K562 (cell line): ENCODE measurements around the gene FAM184B. TPM values are rescaled to one million over a fixed set of nuclear protein-coding genes. Genes with fewer than 3 reads are reported as not detected.

ENCODE experiments used
- ATAC-seq: fragments of 200-7000 bp; cut with Tn5 transposase; 3 replicates; pipeline ENCODE4 v1.9.1; 2020; ENCODE audit warnings: moderate library complexity
- BruUV-seq: library from RNA; stranded (reverse); fragments of 400-500 nt; replicated peaks from 2 replicates; lab custom pipeline; 2021; lab: Mats Ljungman, UMichigan
- CTCF ChIA-PET: fragments of 300-600 bp; formaldehyde crosslinking; extraction: SDS; loops from one replicate; lab custom pipeline; 2021; ENCODE audit warnings: low intra/inter-chr PET ratio; lab: Yijun Ruan, JAX
- POLR2A ChIA-PET: fragments of 300-600, 350-650 bp; sonication (Branson Sonifier 250); formaldehyde crosslinking; extraction: SDS; loops from one replicate; lab custom pipeline; 2021; ENCODE audit warnings: antibody characterized with exemption, inconsistent platforms; lab: Yijun Ruan, JAX
- DNase-seq, 4 experiments: peaks; one replicate each; pipeline versions ENCODE4 v3.0.0 to v3.0.0-alpha.2; 2011 to 2018; ENCODE audit warnings: low spot score in 3 of 4, mixed read lengths in 3 of 4; ENCODE audit errors: extremely low read depth in 1 of 4
- FAIRE-seq: peaks from 2 replicates; lab custom pipeline; 2011; peaks lifted over from hg19 to GRCh38; lab: Jason Lieb, UNC
- H2AFZ ChIP-seq: 2 replicates; pipeline ENCODE4 v1.6.0; 2011; ENCODE audit warnings: low read depth, low read length, control low read depth, inconsistent platforms
- H3K27ac ChIP-seq: fragments of 200-600 bp; 3 replicates; pipeline ENCODE4 v1.8.0; 2011; ENCODE audit warnings: low read depth, mild to moderate bottlenecking, control low read depth, inconsistent platforms, low read length, moderate library complexity, mixed read lengths; ENCODE audit errors: extremely low read depth
- H3K27me3 ChIP-seq, 2 experiments: fragments of 300-600 bp in 1 of 2; 2 replicates in 1 of 2; 3 replicates in 1 of 2; pipeline versions ENCODE4 v1.6.0 to v1.8.0; 2011; ENCODE audit warnings: inconsistent platforms in 2 of 2, low read length in 2 of 2, mild to moderate bottlenecking in 1 of 2, mixed read lengths in 1 of 2, moderate library complexity in 1 of 2; ENCODE audit not compliant: control insufficient read depth in 2 of 2, insufficient read depth in 2 of 2
- H3K36me3 ChIP-seq: fragments of 300-600 bp; 3 replicates; pipeline ENCODE4 v1.8.0; 2011; ENCODE audit warnings: mild to moderate bottlenecking, low read length, inconsistent platforms; ENCODE audit not compliant: control insufficient read depth, insufficient read depth
- H3K4me1 ChIP-seq, 2 experiments: fragments of 200-600 bp in 1 of 2; replicated peaks in 1 of 2; 2 replicates in 1 of 2; 3 replicates in 1 of 2; pipeline versions ENCODE4 v1.5.1 to v1.8.0; 2011; ENCODE audit warnings: inconsistent platforms in 2 of 2, low read length in 2 of 2, mild to moderate bottlenecking in 1 of 2, mixed read lengths in 1 of 2, moderate library complexity in 1 of 2; ENCODE audit not compliant: control insufficient read depth in 2 of 2, insufficient read depth in 2 of 2
- H3K4me2 ChIP-seq: 2 replicates; pipeline ENCODE4 v1.6.1; 2011; ENCODE audit warnings: low read length, control low read depth, inconsistent platforms, mixed read lengths; ENCODE audit not compliant: insufficient read depth
- H3K4me3 ChIP-seq: fragments of 200-600 bp; sonication (generic), shearing (Covaris generic); 2 replicates; pipeline ENCODE4 v1.5.1; 2016; ENCODE audit warnings: control low read depth, inconsistent platforms
- H3K79me2 ChIP-seq: fragments of 200-600 bp; 3 replicates; pipeline ENCODE4 v1.8.0; 2011; ENCODE audit warnings: low read length, inconsistent platforms; ENCODE audit not compliant: control insufficient read depth, insufficient read depth
- H3K9ac ChIP-seq, 2 experiments: 2 replicates each; pipeline versions ENCODE4 v1.6.0 to v1.6.1; 2011; ENCODE audit warnings: low read depth in 2 of 2, low read length in 2 of 2, control low read depth in 1 of 2, inconsistent platforms in 1 of 2, mild to moderate bottlenecking in 1 of 2, mixed read lengths in 1 of 2; ENCODE audit not compliant: insufficient read depth in 1 of 2
- H3K9me1 ChIP-seq: one replicate; pipeline ENCODE4 v1.6.0; 2011; ENCODE audit warnings: inconsistent platforms, mild to moderate bottlenecking, low read length, moderate library complexity; ENCODE audit not compliant: control insufficient read depth, insufficient read depth
- H3K9me3 ChIP-seq: replicated peaks from 2 replicates; pipeline ENCODE4 v1.5.1; 2011; ENCODE audit warnings: low read depth, low read length, inconsistent platforms; ENCODE audit not compliant: control insufficient read depth, insufficient read depth
- H4K20me1 ChIP-seq: replicated peaks from 2 replicates; pipeline ENCODE4 v1.6.1; 2011; ENCODE audit warnings: low read length, inconsistent platforms, mixed read lengths; ENCODE audit not compliant: control insufficient read depth, insufficient read depth
- GATA2 ChIP-seq: sonication (generic); formaldehyde crosslinking; IDR thresholded peaks from 2 replicates; pipeline ENCODE4 v1.4.0; 2020; ENCODE audit warnings: mild to moderate bottlenecking, missing genetic modification reagents
- HDAC8 ChIP-seq: fragments of 450-650 bp; IDR thresholded peaks from 2 replicates; pipeline ENCODE4 v1.6.1; 2016; ENCODE audit warnings: mild to moderate bottlenecking, missing genetic modification characterization, moderate library complexity, missing compliant biosample characterization
- MAFF ChIP-seq: IDR thresholded peaks from 2 replicates; pipeline ENCODE4 v1.6.1; 2012; ENCODE audit warnings: low read length, improper control_type of control experiment
- NFATC3 ChIP-seq: fragments of 450-650 bp; IDR thresholded peaks from 2 replicates; pipeline ENCODE4 v1.6.1; 2017; ENCODE audit warnings: mild to moderate bottlenecking
- NFYB ChIP-seq: IDR thresholded peaks from 2 replicates; pipeline ENCODE4 v1.6.1; 2011; ENCODE audit warnings: mild to moderate bottlenecking, moderate library complexity; ENCODE audit not compliant: insufficient read length; ENCODE audit errors: extremely low read depth
- NR2C2 ChIP-seq, 2 experiments: fragments of 200-800 bp in 1 of 2; sonication (Bioruptor generic) in 1 of 2; sonication (generic) in 1 of 2; formaldehyde crosslinking in 1 of 2; IDR thresholded peaks; 2 replicates each; pipeline versions ENCODE4 v1.6.1 to v1.8.0; 2016 to 2022; ENCODE audit warnings: mild to moderate bottlenecking in 1 of 2, missing compliant biosample characterization in 1 of 2, missing genetic modification characterization in 1 of 2, missing genetic modification reagents in 1 of 2
- NUFIP1 ChIP-seq: fragments of 450-650 bp; IDR thresholded peaks from 2 replicates; pipeline ENCODE4 v1.6.1; 2018; ENCODE audit not compliant: partially characterized antibody
- PML ChIP-seq: IDR thresholded peaks from 2 replicates; pipeline ENCODE4 v1.6.1; 2012; ENCODE audit warnings: low read length, inconsistent platforms
- POLR3A ChIP-seq: IDR thresholded peaks from 2 replicates; pipeline ENCODE4 v1.6.1; 2011; ENCODE audit warnings: borderline replicate concordance, mild to moderate bottlenecking, moderate library complexity; ENCODE audit not compliant: insufficient read length, insufficient read depth; ENCODE audit errors: extremely low read depth
- RCOR1 ChIP-seq, 2 experiments: IDR thresholded peaks; 2 replicates each; pipeline ENCODE4 v1.6.1; 2012; ENCODE audit warnings: low read depth in 2 of 2, low read length in 2 of 2, borderline replicate concordance in 1 of 2, improper control_type of control experiment in 1 of 2
- SRSF1 ChIP-seq: fragments of 200-400 bp; formaldehyde crosslinking; IDR thresholded peaks from 2 replicates; pipeline ENCODE4 v1.6.1; 2017; ENCODE audit warnings: mild to moderate bottlenecking, low read depth, low read length, moderate library complexity
- TAL1 ChIP-seq: fragments of 450-650 bp; IDR thresholded peaks from 2 replicates; pipeline ENCODE4 v1.6.1; 2016; ENCODE audit warnings: mild to moderate bottlenecking
- TRIM24 ChIP-seq, 2 experiments: fragments of 450-650 bp; IDR thresholded peaks; 2 replicates each; pipeline ENCODE4 v1.6.1; 2016
- ZBTB5 ChIP-seq: fragments of 450-650 bp; IDR thresholded peaks from 2 replicates; pipeline ENCODE4 v1.6.1; 2017; ENCODE audit warnings: antibody characterized with exemption
- ZNF165 ChIP-seq: fragments of 250-450 bp; sonication (Bioruptor Pico); IDR thresholded peaks from 2 replicates; pipeline ENCODE4 v1.4.0; 2020; ENCODE audit warnings: borderline replicate concordance
- ZNF23 ChIP-seq: fragments of 250-450 bp; sonication (Bioruptor Pico); IDR thresholded peaks from 2 replicates; pipeline ENCODE4 v1.4.0; 2020; ENCODE audit warnings: mild to moderate bottlenecking
- ZNF584 ChIP-seq: fragments of 200-800 bp; sonication (Bioruptor generic); IDR thresholded peaks from 2 replicates; pipeline ENCODE4 v1.6.1; 2016; ENCODE audit warnings: low read depth, mild to moderate bottlenecking, missing genetic modification characterization, missing compliant biosample characterization
- ZNF778 ChIP-seq: fragments of 450-650 bp; formaldehyde crosslinking; IDR thresholded peaks from 2 replicates; pipeline ENCODE4 v1.4.0; 2020; ENCODE audit warnings: mild to moderate bottlenecking, moderate library complexity
- WGBS: fragments of 100-300 bp; shearing (Covaris generic); methylation state at CpG from one replicate; pipeline ENCODE4 v1.1.6; 2016; ENCODE audit warnings: low coverage, mixed read lengths; ENCODE audit not compliant: insufficient coverage; ENCODE audit errors: missing lambda C conversion rate; 5-methylcytosine and 5-hydroxymethylcytosine counted together
- in situ Hi-C: fragments of 300-500 bp; cut with MboI; formaldehyde crosslinking; loops from 4 replicates; pipeline ENCODE4 v1.15.0; 2018; ENCODE audit warnings: inconsistent platforms, mixed read lengths
- intact Hi-C: fragments of 100-400 bp; cut with micrococcal nuclease; formaldehyde crosslinking; loops from 2 replicates; pipeline ENCODE4 v1.14.2; 2022
- polyA plus RNA-seq, 8 experiments: library from polyadenylated mRNA; depleted of rRNA in 4 of 8; stranded (reverse) in 5 of 8; unstranded in 3 of 8; fragments of >200 nt; fragmentation: Nextera tagmentation in 2 of 8; fragmentation: Illumina TruSeq in 1 of 8; extraction: Ambion mirVana in 2 of 8; extraction: Trizol in 1 of 8; gene quantifications; 2 replicates each; pipeline versions ENCODE4 v1.2.1 to v1.2.3, GENCODE V29; 2011 to 2014; ENCODE audit warnings: inconsistent platforms in 1 of 8, missing spikeins in 1 of 8
- total RNA-seq, 7 experiments: library from RNA; depleted of rRNA in 6 of 7; stranded (reverse); fragments of >200 nt in 6 of 7; fragmentation: Illumina TruSeq in 2 of 7; extraction: Trizol in 2 of 7; gene quantifications; 2 replicates each; pipeline versions ENCODE4 v1.2.1 to v1.2.3, GENCODE V29; 2011 to 2021; ENCODE audit warnings: low replicate concordance in 1 of 7

FAM184B gene
- total and polyA plus RNA-seq, 9 of the 15 experiments (the other 6 are each of a cell fraction or from before 2014, with no cell fraction given): not detected

GRCh38 chr4:17665852-17666251 lies 115.6 kb downstream of the FAM184B start:
- H3K4me3 ChIP-seq: no peak overlapping the region
- H2AFZ ChIP-seq: no peak overlapping the region
- BruUV-seq: no TSS peak
- intact Hi-C loops (no loop called here), in situ Hi-C loops (loop anchor here (25.0 kb wide), 1 partner anchor 921 kb away; no protein-coding TSS in a partner anchor)
- H3K4me2 ChIP-seq: no peak overlapping the region
- H3K79me2 ChIP-seq: no peaks in the 10 kb centered on the region
- no peaks in the 10 kb centered on the region for H3K9me1 ChIP-seq
- peaks cover 0 to 23% of the 10 kb centered on the region in 2 experiments; a peak in 3 of 5 replicates for H3K4me1 ChIP-seq
- 10% methylated on average over 3 of the region's 3 CpGs for WGBS
- no peaks in the 10 kb centered on the region for H3K36me3 ChIP-seq
- CTCF ChIA-PET: no interaction called here
- no peak overlapping the region for H3K27ac ChIP-seq
- DNase-seq (no peak), ATAC-seq (no peak), FAIRE-seq (no peak)
- TF ChIP-seq NR2C2 (CRISPR knock-in tag; IDR thresholded peaks at IDR 0.05) (no peak), NR2C2 (tag; IDR thresholded peaks at IDR 0.05) (no peak), MAFF (no peak), ZNF23 (CRISPR knock-in tag) (no peak), TRIM24 (IDR thresholded peaks at IDR 0.05) (no peak), HDAC8 (tag) (no peak), SRSF1 (no peak), PML (no peak), POLR3A (no peak), NUFIP1 (no peak), NFYB (no peak), GATA2 (no peak), ZNF584 (CRISPR knock-in tag) (no peak), NFATC3 (no peak), TAL1 (no peak), RCOR1 (IDR thresholded peaks at IDR 0.05; ENCODE audit: borderline replicate concordance in 1 of 2, low read depth in 2 of 2, low read length in 2 of 2) (no peak), ZNF165 (CRISPR knock-in tag) (no peak), ZNF778 (no peak), ZBTB5 (no peak)
- H3K27me3 ChIP-seq: peaks cover 8 to 10% of the 10 kb centered on the region in 2 experiments; a peak in 4 of 5 replicates
- POLR2A ChIA-PET: no interaction called here
- H3K9ac ChIP-seq: no peak overlapping the region
- H3K9me3 ChIP-seq: no peaks in the 10 kb centered on the region
- no peaks in the 10 kb centered on the region for H4K20me1 ChIP-seq
